ENCODE data around the gene CDK5RAP2. TPM values are rescaled to one million over a fixed set of nuclear protein-coding genes. Genes with fewer than 3 reads are reported as not detected.
"Not testable (repeated sequence)": the region's sequence is repeated elsewhere in the genome, so short reads cannot be mapped to it uniquely, and the experiment has no call there.

The CDK5RAP2 gene
- total RNA-seq: 74.0 TPM
- long read RNA-seq, full-length matches to known transcripts: 6 of 66 reads
- long read RNA-seq, partial matches to known transcripts: 45 of 66 reads
- long read RNA-seq, other reads (novel, unspliced or antisense): 15 of 66 reads

GRCh38 chr9:120580051-120580896 is at the start of gene CDK5RAP2:
Gene CDK5RAP2 (minus strand): TSS chr9:120580167. CDS start chr9:120579978, 189 bp downstream.
- DNase-seq (peak; percentile 96), ATAC-seq (ENCODE audit: poor library complexity) (peak; percentile 99)
- intact Hi-C loops (cut with DNase I): no loop called here

GRCh38 chr9:120628925-120629497 is 49.0 kb upstream of the CDK5RAP2 start:
- DNase-seq; ATAC-seq (ENCODE audit: poor library complexity): not testable (repeated sequence)
- intact Hi-C loops (cut with DNase I): loop anchor here (10.0 kb wide), 1 partner anchor 86 kb away; the partner anchor contains the start of gene MEGF9

- ATAC-seq (ENCODE audit: poor library complexity) (no peak), DNase-seq (no peak)
- intact Hi-C loops (cut with DNase I): loop anchor here (10.0 kb wide), 1 partner anchor 86 kb away; the partner anchor contains the start of gene MEGF9
Measured at GRCh38 chr9:120628207-120628924, 48.4 kb upstream of the CDK5RAP2 start.

GRCh38 chr9:120627073-120627472 is 47.1 kb upstream of the CDK5RAP2 start:
- ATAC-seq (ENCODE audit: poor library complexity): no peak
- no peak for DNase-seq
- intact Hi-C loops (cut with DNase I): loop anchor here (10.0 kb wide), 1 partner anchor 88 kb away; the partner anchor contains the start of gene MEGF9

- intact Hi-C loops (cut with DNase I): loop anchor here (10.0 kb wide), 1 partner anchor 88 kb away; the partner anchor contains the start of gene MEGF9
- DNase-seq: no peak
Measured at GRCh38 chr9:120626512-120626911, 46.5 kb upstream of the CDK5RAP2 start.

GRCh38 chr9:120625222-120625621 is 45.3 kb upstream of the CDK5RAP2 start:
- intact Hi-C loops (cut with DNase I): loop anchor here (10.0 kb wide), 1 partner anchor 90 kb away; the partner anchor contains the start of gene MEGF9
- no peak for ATAC-seq (ENCODE audit: poor library complexity)
- DNase-seq: no peak

More at GRCh38 chr9:120626512-120626911, 46.5 kb upstream of the CDK5RAP2 start:
- ATAC-seq (ENCODE audit: poor library complexity): no peak

GRCh38 chr9:120622790-120623189 is 42.8 kb upstream of the CDK5RAP2 start:
- intact Hi-C loops (cut with DNase I): loop anchor here (10.0 kb wide), 1 partner anchor 92 kb away; the partner anchor contains the start of gene MEGF9
- no peak for DNase-seq
- ATAC-seq (ENCODE audit: poor library complexity): no peak

- intact Hi-C loops (cut with DNase I): loop anchor here (10.0 kb wide), 1 partner anchor 93 kb away; the partner anchor contains the start of gene MEGF9
- ATAC-seq (ENCODE audit: poor library complexity) (no peak), DNase-seq (no peak)
Measured at GRCh38 chr9:120621941-120622340, 42.0 kb upstream of the CDK5RAP2 start.

GRCh38 chr9:120619751-120620655 is 40.0 kb upstream of the CDK5RAP2 start:
- intact Hi-C loops (cut with DNase I): loop anchor here (10.0 kb wide), 1 partner anchor 95 kb away; the partner anchor contains the start of gene MEGF9
- ATAC-seq (ENCODE audit: poor library complexity) (peak; percentile 90), DNase-seq (no peak)

GRCh38 chr9:120616966-120617935 is 37.3 kb upstream of the CDK5RAP2 start:
- intact Hi-C loops (cut with DNase I): no loop called here
- DNase-seq: no peak
- no peak for ATAC-seq (ENCODE audit: poor library complexity)

- DNase-seq (no peak), ATAC-seq (ENCODE audit: poor library complexity) (no peak)
- intact Hi-C loops (cut with DNase I): no loop called here
Measured at GRCh38 chr9:120612218-120612617, 32.3 kb upstream of the CDK5RAP2 start.

- ATAC-seq (ENCODE audit: poor library complexity): no peak
- intact Hi-C loops (cut with DNase I): no loop called here
- no peak for DNase-seq
Measured at GRCh38 chr9:120611690-120612068, 31.7 kb upstream of the CDK5RAP2 start.

- peak; percentile 36 for ATAC-seq (ENCODE audit: poor library complexity)
- no peak for DNase-seq
- intact Hi-C loops (cut with DNase I): no loop called here
Measured at GRCh38 chr9:120610975-120611689, 31.2 kb upstream of the CDK5RAP2 start.

GRCh38 chr9:120609636-120610035 is 29.7 kb upstream of the CDK5RAP2 start:
- intact Hi-C loops (cut with DNase I): no loop called here
- no peak for DNase-seq

GRCh38 chr9:120608421-120608820 is 28.5 kb upstream of the CDK5RAP2 start:
- DNase-seq (no peak), ATAC-seq (ENCODE audit: poor library complexity) (no peak)
- intact Hi-C loops (cut with DNase I): no loop called here

More at GRCh38 chr9:120609636-120610035, 29.7 kb upstream of the CDK5RAP2 start:
- ATAC-seq (ENCODE audit: poor library complexity): no peak

- ATAC-seq (ENCODE audit: poor library complexity) (no peak), DNase-seq (no peak)
- intact Hi-C loops (cut with DNase I): no loop called here
Measured at GRCh38 chr9:120603591-120603990, 23.6 kb upstream of the CDK5RAP2 start.

Measured in Right ventricle myocardium superior (tissue), 1 donor.